HG03439 (cell line): ENCODE measurements around the gene GIMAP6.
A peak's percentile ranks its signal among the peaks of the same experiment; 100 is the strongest.
"Not testable (repeated sequence)": the region's sequence is repeated elsewhere in the genome, so short reads cannot be mapped to it uniquely, and the experiment has no call there.

ENCODE experiments used
- ATAC-seq: cut with Tn5 transposase; IDR thresholded peaks from one replicate; pipeline ENCODE4 v1.9.1; 2021; ENCODE audit warnings: mild to moderate bottlenecking, moderate library complexity; ENCODE audit not compliant: unreplicated experiment

Gene GIMAP6

GRCh38 chr7:150648353-150649079 is 16.3 kb upstream of the GIMAP6 start:
- ATAC-seq: no peak

- ATAC-seq: no peak
Measured at GRCh38 chr7:150645259-150646020, 13.3 kb upstream of the GIMAP6 start.

GRCh38 chr7:150642926-150643325 is 10.7 kb upstream of the GIMAP6 start:
- ATAC-seq: no peak

GRCh38 chr7:150641854-150642253 is 9.7 kb upstream of the GIMAP6 start:
- no peak for ATAC-seq

- no peak for ATAC-seq
Measured at GRCh38 chr7:150633926-150634325, 1.7 kb upstream of the GIMAP6 start.

GRCh38 chr7:150631084-150631826 is 930 bp downstream of the GIMAP6 start:
- no peak for ATAC-seq

GRCh38 chr7:150629347-150629746 is 2.8 kb downstream of the GIMAP6 start:
- no peak for ATAC-seq

- ATAC-seq: no peak
Measured at GRCh38 chr7:150627959-150628358, 4.2 kb downstream of the GIMAP6 start.

- no peak for ATAC-seq
Measured at GRCh38 chr7:150626696-150627095, 5.5 kb downstream of the GIMAP6 start.

GRCh38 chr7:150621376-150621775 is 10.8 kb downstream of the GIMAP6 start:
- peak; percentile 31 for ATAC-seq

GRCh38 chr7:150620617-150621371 is 11.4 kb downstream of the GIMAP6 start:
- ATAC-seq: peak; percentile 60

- ATAC-seq: no peak
Measured at GRCh38 chr7:150620061-150620460, 12.1 kb downstream of the GIMAP6 start.

- ATAC-seq: not testable (repeated sequence)
Measured at GRCh38 chr7:150615221-150615755, 16.9 kb downstream of the GIMAP6 start.

GRCh38 chr7:150614426-150614825 is 17.8 kb downstream of the GIMAP6 start:
- ATAC-seq: not testable (repeated sequence)

- no peak for ATAC-seq
Measured at GRCh38 chr7:150613880-150614279, 18.3 kb downstream of the GIMAP6 start.

GRCh38 chr7:150612925-150613324 is 19.3 kb downstream of the GIMAP6 start:
- ATAC-seq: no peak

- ATAC-seq: no peak
Measured at GRCh38 chr7:150610233-150610632, 22.0 kb downstream of the GIMAP6 start.

- not testable (repeated sequence) for ATAC-seq
Measured at GRCh38 chr7:150603600-150603999, 28.6 kb downstream of the GIMAP6 start.

GRCh38 chr7:150595361-150595760 is 36.8 kb downstream of the GIMAP6 start:
- ATAC-seq: no peak

GRCh38 chr7:150594805-150595204 is 37.4 kb downstream of the GIMAP6 start:
- ATAC-seq: no peak

GRCh38 chr7:150587551-150587950 is 44.6 kb downstream of the GIMAP6 start:
- no peak for ATAC-seq
